Neural progenitor cell (in vitro differentiated cells): ENCODE data around the gene GPR143.

Source experiments
- EZH2 ChIP-seq: fragments of 200-600 bp; sonication (generic); IDR thresholded peaks from 2 replicates; pipeline ENCODE4 v1.6.1; 2017; ENCODE audit warnings: antibody characterized with exemption, mild to moderate bottlenecking, moderate library complexity
- EZH2phosphoT487 ChIP-seq: fragments of 200-600 bp; sonication (generic); IDR thresholded peaks from 2 replicates; pipeline ENCODE4 v1.6.1; 2017; ENCODE audit warnings: antibody characterized with exemption
- TF ChIP-seq, protein P1 (sequence below): fragments of 200-600 bp; sonication (generic); IDR thresholded peaks from 2 replicates; pipeline ENCODE4 v1.5.1; 2017; ENCODE audit warnings: antibody characterized with exemption, mild to moderate bottlenecking

DNA sequence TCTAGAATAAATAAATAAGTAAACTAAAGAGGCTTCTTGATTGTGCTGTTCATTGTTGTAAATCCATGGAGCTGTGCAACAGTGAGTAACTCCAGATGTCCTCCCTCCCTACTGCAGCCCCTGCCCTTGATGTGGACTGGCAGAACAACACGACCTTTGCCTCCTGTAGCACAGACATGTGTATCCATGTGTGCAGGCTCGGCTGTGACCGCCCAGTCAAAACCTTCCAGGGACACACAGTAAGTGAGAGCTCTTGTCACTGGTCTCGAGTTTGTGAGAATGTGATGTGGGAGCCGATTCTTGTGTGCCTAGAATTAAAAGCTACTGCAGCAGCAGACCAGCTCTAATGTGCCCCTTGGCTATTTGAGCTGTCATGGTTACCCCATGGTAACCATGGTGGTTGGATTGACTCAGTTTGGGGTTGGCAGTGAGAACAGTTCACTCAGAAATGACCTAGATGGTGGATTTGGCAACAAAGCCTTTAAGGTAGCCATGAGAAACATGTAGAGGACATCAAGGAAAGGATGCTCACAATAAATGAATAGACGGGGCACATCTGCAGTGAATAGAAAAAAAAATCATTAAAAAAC lies 60.7 kb downstream of the GPR143 start:
- TF ChIP-seq EZH2: no peak
- TF ChIP-seq, protein P1, sequence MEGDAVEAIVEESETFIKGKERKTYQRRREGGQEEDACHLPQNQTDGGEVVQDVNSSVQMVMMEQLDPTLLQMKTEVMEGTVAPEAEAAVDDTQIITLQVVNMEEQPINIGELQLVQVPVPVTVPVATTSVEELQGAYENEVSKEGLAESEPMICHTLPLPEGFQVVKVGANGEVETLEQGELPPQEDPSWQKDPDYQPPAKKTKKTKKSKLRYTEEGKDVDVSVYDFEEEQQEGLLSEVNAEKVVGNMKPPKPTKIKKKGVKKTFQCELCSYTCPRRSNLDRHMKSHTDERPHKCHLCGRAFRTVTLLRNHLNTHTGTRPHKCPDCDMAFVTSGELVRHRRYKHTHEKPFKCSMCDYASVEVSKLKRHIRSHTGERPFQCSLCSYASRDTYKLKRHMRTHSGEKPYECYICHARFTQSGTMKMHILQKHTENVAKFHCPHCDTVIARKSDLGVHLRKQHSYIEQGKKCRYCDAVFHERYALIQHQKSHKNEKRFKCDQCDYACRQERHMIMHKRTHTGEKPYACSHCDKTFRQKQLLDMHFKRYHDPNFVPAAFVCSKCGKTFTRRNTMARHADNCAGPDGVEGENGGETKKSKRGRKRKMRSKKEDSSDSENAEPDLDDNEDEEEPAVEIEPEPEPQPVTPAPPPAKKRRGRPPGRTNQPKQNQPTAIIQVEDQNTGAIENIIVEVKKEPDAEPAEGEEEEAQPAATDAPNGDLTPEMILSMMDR: no peak
- no peak for TF ChIP-seq EZH2phosphoT487
